Loucy (cell line): ENCODE results near the gene PPP4R2.

Experiments used
- CTCF ChIP-seq: fragments of 200-600 bp; sonication (generic); conservative IDR thresholded peaks from 2 replicates; pipeline ENCODE4 v1.5.1; 2014; ENCODE audit warnings: mild to moderate bottlenecking, antibody characterized with exemption, low read length
- EZH2phosphoT487 ChIP-seq: fragments of 200-600 bp; IDR thresholded peaks from 2 replicates; pipeline ENCODE4 v1.6.1; 2018; ENCODE audit warnings: antibody characterized with exemption, mild to moderate bottlenecking, moderate library complexity, borderline replicate concordance

GRCh38 chr3:73056014-73056844 is 59.6 kb downstream of the PPP4R2 start:
- peak; percentile 71 for TF ChIP-seq CTCF
- no peak for TF ChIP-seq EZH2phosphoT487
